Head of caudate nucleus (tissue), 42 donors: Measurements from ENCODE around the gene ZBED1.
"Not testable (repeated sequence)": the region's sequence is repeated elsewhere in the genome, so short reads cannot be mapped to it uniquely, and the experiment has no call there.

Experiments
- DNase-seq, 42 donors: peaks; one replicate each; pipeline versions ENCODE4 v3.0.0 to v3.0.0-alpha.2; 2020 to 2021; ENCODE audit warnings: mixed read lengths in 7 of 42
- intact Hi-C: fragments of 100-400 bp; cut with DNase I; formaldehyde crosslinking; loops from one replicate; pipeline ENCODE4 v1.15.0; 2022

Gene ZBED1

DNA sequence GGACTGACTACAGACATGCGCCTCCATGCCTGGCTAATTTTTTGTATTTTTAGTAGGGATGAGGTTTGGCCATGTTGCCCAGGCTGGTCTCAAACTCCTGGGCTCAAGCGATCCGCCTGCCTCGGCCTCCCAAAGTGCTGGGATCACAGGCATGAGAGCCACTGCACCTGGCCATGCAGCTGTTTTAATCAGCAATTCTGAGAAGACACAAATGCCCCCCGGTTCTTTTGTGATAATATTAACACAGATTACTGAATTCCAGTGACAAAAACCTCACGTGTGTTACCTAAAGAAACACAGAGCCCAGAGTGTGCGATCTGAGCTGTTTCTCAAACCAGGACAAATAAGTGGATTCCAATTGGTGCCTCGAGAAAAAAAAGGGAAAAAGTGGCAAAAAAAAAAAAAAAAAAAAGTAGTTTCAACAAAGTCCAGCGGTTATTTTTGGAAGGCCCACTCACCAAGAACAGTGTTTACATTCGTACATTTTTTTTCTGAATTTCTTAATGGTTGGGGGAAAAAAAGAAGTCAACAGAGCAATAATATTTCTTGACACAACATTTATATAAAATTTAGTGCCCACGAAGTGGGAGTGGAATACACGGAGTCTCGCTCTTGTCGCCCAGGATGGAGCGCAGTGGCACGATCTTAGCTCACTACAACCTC lies 17.2 kb downstream of the ZBED1 start:
- DNase-seq: no peak
- intact Hi-C loops: no loop called here

DNA sequence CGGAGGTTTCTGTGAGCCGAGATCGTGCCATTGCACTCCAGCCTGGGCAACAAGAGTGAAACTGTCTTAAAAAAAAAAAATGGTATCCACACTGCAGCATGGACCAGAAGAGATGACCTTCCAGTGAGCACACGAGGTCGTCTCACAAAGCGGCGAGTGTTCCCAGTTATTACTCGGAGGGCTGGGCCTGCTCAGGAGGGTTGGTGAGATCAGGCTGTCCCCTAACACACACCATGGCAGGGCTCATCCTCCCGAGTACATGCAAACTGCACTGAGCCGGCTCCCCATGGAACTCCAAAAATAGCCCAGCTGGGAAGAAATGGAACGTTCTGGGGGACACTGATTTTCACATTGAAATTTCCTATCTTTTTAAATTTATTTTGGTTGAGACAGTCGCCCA lies 19.2 kb downstream of the ZBED1 start:
- DNase-seq, intact Hi-C loops: not testable (repeated sequence)

DNA sequence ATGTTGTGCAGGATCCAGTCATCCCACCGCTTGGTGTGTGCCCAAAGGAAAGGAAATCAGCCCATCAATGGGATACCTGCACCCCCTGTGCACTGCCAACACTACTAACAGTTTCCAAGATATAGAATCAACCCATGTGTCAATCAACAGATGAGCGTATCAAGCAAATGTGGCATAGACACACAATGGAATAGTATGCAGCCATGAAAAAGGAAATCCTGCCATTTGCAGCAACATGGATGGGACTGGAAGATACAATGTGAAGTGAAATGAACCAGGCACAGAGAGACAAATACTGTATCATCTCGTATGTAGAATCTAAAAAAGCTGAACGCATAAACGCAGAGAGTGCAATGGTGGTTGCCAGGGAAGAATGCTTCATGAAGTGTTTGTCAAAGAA lies 20.8 kb downstream of the ZBED1 start:
- DNase-seq, intact Hi-C loops: not testable (repeated sequence)

DNA sequence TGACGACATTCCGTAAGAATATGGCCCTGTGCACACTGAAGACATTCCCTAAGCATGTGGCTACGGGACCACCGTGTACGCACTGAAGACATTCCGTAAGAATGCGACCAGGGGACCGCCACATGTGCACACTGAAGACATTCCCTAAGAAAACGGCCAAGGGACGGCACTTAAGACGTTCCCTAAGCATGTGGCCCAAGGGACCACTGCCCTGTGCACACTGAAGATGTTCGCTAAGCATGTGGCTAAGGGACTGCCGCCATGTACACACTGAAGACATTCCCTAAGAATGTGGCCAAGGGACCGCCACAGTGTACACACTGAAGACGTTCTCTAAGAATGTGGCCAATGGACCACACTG lies 21.4 kb downstream of the ZBED1 start:
- intact Hi-C loops: no loop called here
- DNase-seq: no peak

DNA sequence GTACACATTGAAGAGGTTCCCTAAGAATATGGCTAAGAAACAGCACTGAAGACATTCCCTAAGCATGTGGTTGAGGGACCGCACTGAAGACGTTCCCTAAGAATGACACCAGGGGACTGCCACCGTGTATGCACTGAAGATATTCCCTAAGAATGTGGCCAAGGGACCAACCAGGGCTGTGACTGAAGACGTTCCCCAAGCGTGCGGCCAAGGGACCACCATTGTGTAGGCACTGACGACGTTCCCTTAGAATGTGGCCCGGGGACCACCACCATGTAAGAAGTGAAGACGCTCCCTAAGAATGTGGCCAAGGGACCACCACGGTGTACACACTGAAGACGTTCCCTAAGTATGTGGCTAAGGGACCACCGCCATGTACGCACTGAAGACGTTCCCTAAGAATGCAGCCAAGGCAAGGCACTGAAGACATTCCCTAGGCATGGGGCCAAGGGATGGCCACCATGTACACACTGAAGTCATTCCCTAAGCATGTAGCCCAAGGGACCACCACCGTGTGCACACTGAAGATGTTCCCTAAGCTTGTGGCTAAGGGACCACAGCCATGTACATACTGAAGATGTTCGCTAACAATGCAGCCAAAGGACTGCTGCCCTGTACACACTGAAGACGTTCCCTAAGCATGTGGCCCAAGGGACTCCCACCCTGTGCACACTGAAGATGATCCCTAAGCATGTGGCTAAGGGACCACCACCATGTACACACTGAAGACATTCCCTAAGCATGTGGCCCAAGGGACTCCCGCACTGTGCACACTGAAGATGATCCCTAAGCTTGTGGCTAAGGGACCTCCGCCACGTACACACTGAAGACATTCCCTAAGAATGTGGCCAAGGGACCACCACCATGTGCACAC lies 22.0 kb downstream of the ZBED1 start:
- DNase-seq: peak in 2 of 42 donors; percentile 12 to 20
- intact Hi-C loops: no loop called here

DNA sequence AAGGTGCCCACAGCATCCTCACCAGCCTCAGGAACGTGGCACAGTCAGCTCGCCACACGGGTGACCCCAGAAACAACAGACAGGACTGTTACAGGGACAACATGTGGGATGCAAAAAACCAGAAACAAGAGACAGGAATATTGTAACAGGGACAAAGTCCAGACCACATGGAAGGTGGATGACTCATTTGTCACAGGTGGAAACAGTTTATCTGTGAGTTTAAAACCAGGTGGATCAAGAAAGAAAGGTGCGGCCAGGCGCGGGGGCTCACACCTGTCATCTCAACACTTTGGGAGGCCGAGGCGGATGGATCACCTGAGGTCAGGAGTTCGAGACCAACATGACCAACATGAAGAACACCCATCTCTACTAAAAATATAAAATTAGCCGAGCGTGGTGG lies 23.5 kb downstream of the ZBED1 start:
- peak in 1 of 42 donors; percentile 30 for DNase-seq
- intact Hi-C loops: not testable (repeated sequence)

DNA sequence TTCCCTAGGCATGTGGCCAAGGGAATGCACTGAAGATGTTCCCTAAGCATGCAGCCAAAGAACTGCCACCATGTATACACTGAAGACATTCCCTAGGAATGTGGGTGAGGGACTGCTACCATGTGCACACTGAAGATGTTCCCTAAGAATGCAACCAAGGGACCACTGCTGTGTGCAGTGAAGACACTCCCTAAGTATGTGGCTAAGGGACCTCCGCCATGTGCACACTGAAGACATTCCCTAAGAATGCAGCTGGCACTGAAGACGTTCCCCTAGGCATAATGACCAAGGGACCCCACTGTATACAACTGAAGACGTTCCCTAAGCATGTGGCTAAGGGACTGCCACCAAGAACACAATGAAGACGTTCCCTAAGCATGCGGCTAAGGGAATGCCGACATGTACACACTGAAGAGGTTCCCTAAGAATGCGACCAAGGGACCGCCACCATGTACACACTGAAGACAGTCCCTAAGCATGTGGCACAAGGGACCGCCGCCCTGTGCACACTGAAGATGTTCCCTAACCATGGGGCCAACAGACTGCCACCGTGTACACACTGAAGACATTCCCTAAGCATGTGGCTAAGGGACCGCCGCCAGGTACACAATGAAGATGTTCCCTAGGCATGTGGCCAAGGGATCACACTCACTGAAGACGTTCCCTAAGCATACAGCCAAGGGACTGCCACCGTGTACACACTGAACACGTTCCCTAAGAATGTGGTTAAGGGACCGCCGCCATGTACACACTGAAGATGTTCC lies 25.6 kb downstream of the ZBED1 start:
- peak in 2 of 42 donors; percentile 12 to 15 for DNase-seq
- intact Hi-C loops: no loop called here

DNA sequence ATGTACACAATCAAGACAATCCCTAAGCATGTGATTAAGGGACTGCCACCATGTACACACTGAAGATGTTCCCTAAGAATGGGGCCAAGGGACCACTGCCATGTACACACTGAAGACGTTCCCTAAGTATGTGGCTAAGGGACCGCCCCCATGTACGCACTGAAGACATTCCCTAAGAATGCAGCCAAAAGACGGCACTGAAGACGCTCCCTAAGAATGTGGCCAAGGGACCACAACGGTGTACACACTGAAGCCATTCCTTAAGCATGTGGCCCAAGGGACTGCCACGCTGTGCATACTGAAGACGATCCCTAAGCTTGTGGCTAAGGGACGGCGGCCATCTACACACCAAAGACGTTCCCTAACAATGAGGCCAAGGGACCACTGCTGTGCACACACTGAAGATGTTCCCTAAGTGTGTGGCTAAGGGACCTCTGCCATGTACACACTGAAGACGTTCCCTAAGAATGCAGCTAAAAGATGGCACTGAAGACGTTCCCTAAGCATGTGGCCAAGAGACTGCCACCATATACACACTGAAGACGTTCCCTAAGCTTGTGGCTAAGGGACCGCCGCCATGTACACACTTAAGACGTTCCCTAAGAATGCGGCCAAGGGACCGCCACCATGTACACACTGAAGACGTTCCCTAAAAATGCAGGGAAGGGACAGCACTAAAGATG lies 26.4 kb downstream of the ZBED1 start:
- intact Hi-C loops: no loop called here
- DNase-seq: peak in 1 of 42 donors; percentile 18

DNA sequence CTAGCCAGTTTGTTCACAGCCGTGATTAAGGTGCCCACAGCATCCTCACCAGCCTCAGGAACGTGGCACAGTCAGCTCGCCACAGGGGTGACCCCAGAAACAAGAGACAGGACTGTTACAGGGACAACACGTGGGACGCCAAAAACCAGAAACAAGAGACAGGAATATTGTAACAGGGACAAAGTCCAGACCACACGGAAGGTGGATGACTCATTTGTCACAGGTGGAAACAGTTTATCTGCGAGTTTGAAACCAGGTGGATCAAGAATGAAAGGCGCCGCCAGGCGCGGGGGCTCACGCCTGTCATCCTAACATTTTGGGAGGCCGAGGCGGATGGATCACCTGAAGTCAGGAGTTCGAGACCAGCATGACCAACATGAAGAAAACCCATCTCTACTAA lies 27.7 kb downstream of the ZBED1 start:
- intact Hi-C loops: not testable (repeated sequence)

DNA sequence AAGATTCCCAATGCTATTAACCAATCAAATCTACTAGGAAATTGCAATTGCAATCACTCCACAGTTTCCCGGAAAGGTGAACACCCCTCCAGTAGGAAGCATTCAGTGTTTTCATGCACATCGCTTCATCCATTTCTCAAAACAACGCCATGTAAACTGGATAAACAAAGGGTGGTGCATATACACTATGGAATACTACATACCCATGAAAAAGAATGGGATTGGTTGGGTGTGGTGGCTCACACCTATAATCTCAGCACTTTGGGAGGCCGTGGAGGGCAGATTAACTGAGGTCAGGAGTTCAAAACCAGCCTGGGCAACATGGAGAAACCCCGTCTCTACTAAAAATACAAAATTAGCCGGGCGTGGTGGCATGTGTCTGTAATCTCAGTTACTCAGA lies 29.1 kb downstream of the ZBED1 start:
- peak in 1 of 42 donors; percentile 3 for DNase-seq
- intact Hi-C loops: no loop called here

More for the DNA sequence above, 27.7 kb downstream of the ZBED1 start:
- DNase-seq: peak in 1 of 42 donors; percentile 3

DNA sequence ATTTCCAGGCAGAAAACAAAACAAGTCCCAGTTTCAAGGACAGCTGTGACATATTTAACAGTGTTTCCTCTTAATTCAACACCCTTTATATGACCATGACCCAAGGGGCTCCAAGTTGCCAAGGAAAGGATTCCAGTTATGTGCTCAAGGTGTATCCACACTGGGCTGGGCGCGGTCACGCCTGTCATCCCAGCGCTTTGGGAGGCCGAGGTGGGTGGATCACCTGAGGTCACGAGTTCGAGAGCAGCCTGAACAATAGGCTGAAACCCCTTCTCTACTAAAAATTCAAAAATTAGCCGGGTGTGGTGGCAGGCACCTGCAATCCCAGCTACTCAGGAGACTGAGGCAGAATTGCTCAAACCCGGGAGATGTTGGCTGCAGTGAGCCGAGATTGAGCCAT lies 29.6 kb downstream of the ZBED1 start:
- DNase-seq, intact Hi-C loops: not testable (repeated sequence)

DNA sequence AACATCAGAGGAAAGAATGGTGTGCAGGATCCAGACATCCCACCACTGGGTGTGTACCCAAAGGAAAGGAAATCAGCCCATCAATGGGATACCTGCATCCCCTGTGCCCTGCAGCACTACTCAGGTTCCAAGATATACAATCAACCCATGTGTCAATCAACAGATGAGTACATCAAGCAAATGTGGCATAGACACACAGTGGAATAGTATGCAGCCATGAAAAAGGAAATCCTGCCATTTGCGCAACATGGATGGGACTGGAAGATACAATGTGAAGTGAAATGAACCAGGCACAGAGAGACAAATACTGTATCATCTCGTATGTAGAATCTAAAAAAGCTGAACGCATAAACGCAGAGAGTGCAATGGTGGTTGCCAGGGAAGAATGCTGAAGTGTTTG lies 30.9 kb downstream of the ZBED1 start:
- intact Hi-C loops, DNase-seq: not testable (repeated sequence)

DNA sequence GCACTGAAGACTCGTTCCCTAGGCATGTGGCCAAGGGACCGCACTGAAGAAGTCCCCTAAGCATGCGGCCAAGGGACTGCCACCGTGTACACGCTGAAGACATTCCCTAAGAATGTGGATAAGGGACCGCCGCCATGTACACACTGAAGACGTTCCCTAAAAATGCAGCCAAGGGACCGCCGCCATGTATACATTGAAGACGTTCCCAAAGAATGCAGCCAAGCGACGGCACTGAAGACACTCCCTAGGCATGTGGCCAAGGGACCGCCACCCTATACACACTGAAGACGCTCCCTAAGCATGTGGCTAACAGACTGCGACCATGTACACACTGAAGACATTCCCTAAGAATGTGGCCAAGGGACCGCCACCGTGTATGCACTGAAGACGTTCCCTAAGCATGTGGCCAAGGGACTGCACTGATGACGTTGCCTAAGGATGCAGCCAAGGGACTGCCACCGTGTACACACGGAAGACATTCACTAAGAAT lies 31.5 kb downstream of the ZBED1 start:
- DNase-seq: no peak
- intact Hi-C loops: no loop called here

DNA sequence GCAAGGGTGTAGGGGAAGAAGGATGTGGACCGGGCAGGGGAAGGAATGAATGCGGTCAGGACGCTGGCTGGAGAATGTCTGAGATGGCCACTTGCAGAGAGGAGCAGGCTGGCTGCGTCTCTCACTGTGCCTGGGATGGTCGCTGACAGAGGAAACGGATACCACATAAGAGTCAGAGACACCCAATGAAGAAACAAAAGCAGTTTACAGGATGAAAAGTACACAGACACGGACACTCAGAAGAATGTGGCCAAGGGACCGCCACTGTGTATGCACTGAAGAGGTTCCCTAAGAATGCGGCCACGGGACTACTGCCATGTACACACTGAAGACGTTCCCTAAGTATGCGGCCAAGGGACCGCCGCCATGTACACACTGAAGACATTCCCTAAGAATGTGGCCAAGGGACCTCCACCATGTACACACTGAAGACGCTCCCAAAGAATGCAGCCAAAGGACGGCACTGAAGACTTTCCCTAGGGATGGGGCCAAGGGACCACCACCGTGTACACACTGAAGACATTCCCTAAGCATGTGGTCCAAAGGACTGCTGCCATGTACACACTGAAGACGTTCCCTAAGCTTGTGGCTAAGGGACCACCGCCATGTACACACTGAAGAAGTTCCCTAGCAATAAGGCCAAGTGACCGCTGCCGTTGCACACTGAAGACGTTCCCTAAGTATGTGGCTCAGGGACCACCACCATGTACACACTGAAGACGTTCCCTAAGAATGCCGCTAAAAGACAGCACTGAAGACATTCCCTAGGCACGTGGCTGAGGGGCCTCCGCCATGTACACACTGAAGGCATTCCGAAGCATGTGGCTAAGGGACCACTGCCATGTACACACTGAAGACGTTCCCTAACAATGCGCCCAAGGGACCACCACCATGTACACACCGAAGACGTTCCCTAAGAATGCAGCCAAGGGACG lies 32.2 kb downstream of the ZBED1 start:
- no peak for DNase-seq
- intact Hi-C loops: no loop called here

DNA sequence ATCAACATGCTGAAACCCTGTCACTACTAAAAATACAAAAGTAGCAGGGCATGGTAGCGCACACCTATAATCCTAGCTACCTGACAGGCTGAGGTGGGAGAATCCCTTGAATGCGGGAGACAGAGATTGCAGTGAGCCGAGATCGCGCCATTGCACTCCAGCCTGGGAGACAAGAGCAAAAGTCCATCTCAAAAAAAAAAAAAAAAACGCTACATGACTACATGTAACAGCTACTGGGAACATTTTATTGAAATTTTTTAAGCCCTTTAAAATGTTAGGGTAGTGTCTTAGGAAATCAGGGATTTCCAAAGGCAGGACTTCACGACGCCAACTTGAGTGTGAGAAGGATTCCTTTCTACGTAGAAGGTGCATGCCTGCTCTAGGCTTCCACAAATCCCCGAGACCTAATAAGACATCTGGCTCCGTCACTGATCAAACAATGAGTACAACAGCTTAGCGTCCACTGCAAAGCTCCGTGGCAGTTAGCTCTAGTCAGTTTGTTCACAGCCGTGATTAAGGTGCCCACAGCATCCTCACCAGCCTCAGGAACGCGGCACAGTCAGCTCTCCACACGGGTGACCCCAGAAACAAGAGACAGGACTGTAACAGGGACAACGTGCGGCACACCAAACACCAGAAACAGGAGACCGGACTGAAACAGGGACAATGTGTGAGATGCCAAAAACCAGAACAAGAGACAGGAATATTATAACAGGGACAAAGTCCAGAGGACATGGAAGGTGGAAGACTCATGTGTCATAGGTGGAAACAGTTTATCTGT lies 33.7 kb downstream of the ZBED1 start:
- DNase-seq: no peak
- intact Hi-C loops: no loop called here

DNA sequence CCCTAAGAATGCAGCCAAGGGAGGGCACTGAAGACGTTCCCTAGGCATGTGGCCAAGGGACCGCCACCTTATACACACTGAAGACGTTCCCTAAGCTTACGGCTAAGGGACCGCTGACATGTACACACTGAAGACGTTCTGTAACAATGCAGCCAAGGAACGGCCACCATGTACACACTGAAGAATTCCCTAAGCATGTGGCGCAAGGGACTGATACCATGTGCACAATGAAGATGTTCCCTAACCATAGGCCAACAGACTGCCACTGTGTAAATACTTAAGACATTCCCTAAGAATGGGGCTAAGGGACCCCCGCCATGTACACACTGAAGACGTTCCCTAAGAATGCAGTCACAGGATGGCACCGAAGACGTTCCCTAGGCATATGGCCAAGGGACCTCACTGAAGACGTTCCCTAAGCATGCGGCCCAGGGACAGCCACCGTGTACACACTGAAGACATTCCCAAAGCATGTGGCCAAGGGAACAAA lies 36.1 kb downstream of the ZBED1 start:
- DNase-seq: no peak
- intact Hi-C loops: no loop called here
